ENCODE data around the gene NDE1.

GRCh38 chr16:15620611-15621195 is 29.3 kb upstream of the NDE1 start:
- TF ChIP-seq CTCF (IDR thresholded peaks at IDR 0.05) (no peak), POLR2A (IDR thresholded peaks at IDR 0.05) (no peak), POLR2AphosphoS5 (IDR thresholded peaks at IDR 0.05) (no peak), EP300 (IDR thresholded peaks at IDR 0.05) (no peak)
